Kidney (tissue), 14 donors: ENCODE measurements around the gene MSANTD1. TPM values are rescaled to one million over a fixed set of nuclear protein-coding genes. Genes with fewer than 3 reads are reported as not detected.

Source experiments
- DNase-seq, 5 donors: peaks; one replicate each; pipeline ENCODE4 v3.0.0-alpha.2; 2013 to 2020
- FAIRE-seq: peaks from 2 replicates; lab custom pipeline; 2012; peaks lifted over from hg19 to GRCh38; lab: Jason Lieb, UNC
- H3K27ac ChIP-seq, 2 donors: one replicate each; pipeline ENCODE4 v1.7.0; 2013; ENCODE audit warnings: low read depth in 2 of 2, low read length in 2 of 2, inconsistent platforms in 1 of 2
- H3K27me3 ChIP-seq: one replicate; pipeline ENCODE4 v1.7.1; 2013; ENCODE audit warnings: low read length, inconsistent platforms; ENCODE audit not compliant: control insufficient read depth, insufficient read depth
- H3K36me3 ChIP-seq, 3 donors: one replicate each; pipeline versions ENCODE4 v1.7.0 to v1.7.1; 2013; ENCODE audit warnings: low read length in 3 of 3, control low read depth in 1 of 3, inconsistent platforms in 1 of 3; ENCODE audit not compliant: insufficient read depth in 3 of 3, control insufficient read depth in 2 of 3
- H3K4me1 ChIP-seq, 3 donors: one replicate each; pipeline versions ENCODE4 v1.7.0 to v1.7.1; 2013; ENCODE audit warnings: low read length in 3 of 3, inconsistent platforms in 1 of 3, low read depth in 1 of 3; ENCODE audit not compliant: control insufficient read depth in 2 of 3, insufficient read depth in 2 of 3
- H3K4me3 ChIP-seq, 3 donors: one replicate each; pipeline versions ENCODE4 v1.7.0 to v1.8.1; 2013; ENCODE audit warnings: low read length in 3 of 3, control low read depth in 1 of 3, inconsistent platforms in 1 of 3
- H3K9ac ChIP-seq, 3 donors: one replicate each; pipeline versions ENCODE4 v1.7.0 to v1.7.1; 2013; ENCODE audit warnings: low read length in 3 of 3, control low read depth in 1 of 3, inconsistent platforms in 1 of 3
- H3K9me3 ChIP-seq, 3 donors: one replicate each; pipeline versions ENCODE4 v1.7.0 to v1.7.1; 2013; ENCODE audit warnings: low read length in 3 of 3, control low read depth in 1 of 3, inconsistent platforms in 1 of 3; ENCODE audit not compliant: control insufficient read depth in 2 of 3, insufficient read depth in 1 of 3
- intact Hi-C: fragments of 100-400 bp; cut with DNase I; formaldehyde crosslinking; loops from one replicate; pipeline ENCODE4 v1.11.1; 2022
- polyA plus RNA-seq: library from polyadenylated mRNA; stranded (reverse); fragments of 350-450 nt; fragmentation: Illumina TruSeq; extraction: RNeasy Lipid Tissue Mini Kit (QIAGEN cat#74804); gene quantifications from one replicate; pipeline ENCODE4 v1.2.3, GENCODE V29; 2014; ENCODE audit warnings: low read depth, low replicate concordance; ENCODE audit not compliant: insufficient read depth
- total RNA-seq: library from RNA; stranded (reverse); fragmentation: NEBNext Ultra II Directional; extraction: Animal tissue kit (Norgen Biotek cat#: 25700); gene quantifications from one replicate; pipeline ENCODE4 v1.2.1, GENCODE V29; 2021
- TF ChIP-seq, protein P1 (sequence below): IDR thresholded peaks from 3 replicates; pipeline ENCODE4 v1.5.1; 2012; ENCODE audit warnings: mild to moderate bottlenecking, moderate library complexity, borderline replicate concordance; ENCODE audit not compliant: insufficient read depth; ENCODE audit errors: extremely low read depth
- donor health status: control.
- donor health status: control.
- donor health status: control.
- donor health status: control.
- donor health status: control.
- donor health status: DM: yes; HTN: yes; CAD: no.
- donor health status: Normal renal cell carcinoma (clear cell type).

MSANTD1 gene
- total and polyA plus RNA-seq, 2 donors from 2014 or later = 0.91 TPM; not detected in 1

DNA sequence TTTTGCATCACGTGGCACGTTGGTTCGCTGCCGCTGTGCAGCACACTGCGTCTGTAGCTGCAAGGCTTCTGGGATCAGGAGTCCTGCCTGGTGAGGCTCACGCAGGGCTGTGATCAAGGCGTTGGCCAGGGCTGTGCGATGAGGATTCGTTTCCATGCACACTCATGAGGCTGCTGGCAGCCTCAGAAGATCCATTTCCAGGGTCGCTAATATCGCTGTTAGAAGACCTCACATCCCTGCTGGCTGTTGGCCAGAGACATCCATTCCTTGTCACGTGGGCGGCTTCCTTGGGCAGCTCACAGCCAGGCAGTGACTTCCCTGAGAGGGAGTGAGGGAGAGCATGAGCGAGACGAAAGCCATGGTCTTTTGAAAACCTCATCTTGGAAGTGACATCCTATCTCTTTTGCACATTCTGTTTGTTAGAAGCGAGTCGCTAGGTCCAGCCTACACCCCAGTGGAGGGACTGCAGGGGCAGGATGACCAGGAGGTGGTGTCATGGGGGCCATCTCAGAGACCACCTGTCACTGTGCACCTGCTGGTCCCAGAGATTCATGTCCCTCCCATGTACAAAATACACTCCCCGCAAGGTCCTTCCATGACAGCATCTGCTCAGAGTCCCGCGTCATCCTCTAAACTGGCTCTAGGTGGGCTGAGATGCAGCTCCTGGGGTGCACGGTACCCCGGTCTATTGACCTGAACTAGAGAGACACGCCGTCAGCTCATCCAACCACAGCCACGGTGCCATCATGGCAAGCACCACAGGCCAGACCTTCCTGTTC lies 56.1 kb downstream of the MSANTD1 start:
- H3K4me1 ChIP-seq = peaks cover 0 to 19% (median 12%) of the 10 kb centered on the region in 3 donors
- H3K36me3 ChIP-seq = no peaks in the 10 kb centered on the region
- peak; percentile 56 to 87 (median 71) for DNase-seq
- TF ChIP-seq, protein P1, sequence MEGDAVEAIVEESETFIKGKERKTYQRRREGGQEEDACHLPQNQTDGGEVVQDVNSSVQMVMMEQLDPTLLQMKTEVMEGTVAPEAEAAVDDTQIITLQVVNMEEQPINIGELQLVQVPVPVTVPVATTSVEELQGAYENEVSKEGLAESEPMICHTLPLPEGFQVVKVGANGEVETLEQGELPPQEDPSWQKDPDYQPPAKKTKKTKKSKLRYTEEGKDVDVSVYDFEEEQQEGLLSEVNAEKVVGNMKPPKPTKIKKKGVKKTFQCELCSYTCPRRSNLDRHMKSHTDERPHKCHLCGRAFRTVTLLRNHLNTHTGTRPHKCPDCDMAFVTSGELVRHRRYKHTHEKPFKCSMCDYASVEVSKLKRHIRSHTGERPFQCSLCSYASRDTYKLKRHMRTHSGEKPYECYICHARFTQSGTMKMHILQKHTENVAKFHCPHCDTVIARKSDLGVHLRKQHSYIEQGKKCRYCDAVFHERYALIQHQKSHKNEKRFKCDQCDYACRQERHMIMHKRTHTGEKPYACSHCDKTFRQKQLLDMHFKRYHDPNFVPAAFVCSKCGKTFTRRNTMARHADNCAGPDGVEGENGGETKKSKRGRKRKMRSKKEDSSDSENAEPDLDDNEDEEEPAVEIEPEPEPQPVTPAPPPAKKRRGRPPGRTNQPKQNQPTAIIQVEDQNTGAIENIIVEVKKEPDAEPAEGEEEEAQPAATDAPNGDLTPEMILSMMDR = no peak
- H3K9me3 ChIP-seq = no peaks in the 10 kb centered on the region
- no peak overlapping the region for H3K27ac ChIP-seq
- peak overlapping the region in 1 of 3 donors; percentile 14 for H3K9ac ChIP-seq
- peak overlapping the region in 2 of 3 donors; percentile 28 to 37 for H3K4me3 ChIP-seq
- no peak for FAIRE-seq
- no peaks in the 10 kb centered on the region for H3K27me3 ChIP-seq
- intact Hi-C loops = no loop called here

DNA sequence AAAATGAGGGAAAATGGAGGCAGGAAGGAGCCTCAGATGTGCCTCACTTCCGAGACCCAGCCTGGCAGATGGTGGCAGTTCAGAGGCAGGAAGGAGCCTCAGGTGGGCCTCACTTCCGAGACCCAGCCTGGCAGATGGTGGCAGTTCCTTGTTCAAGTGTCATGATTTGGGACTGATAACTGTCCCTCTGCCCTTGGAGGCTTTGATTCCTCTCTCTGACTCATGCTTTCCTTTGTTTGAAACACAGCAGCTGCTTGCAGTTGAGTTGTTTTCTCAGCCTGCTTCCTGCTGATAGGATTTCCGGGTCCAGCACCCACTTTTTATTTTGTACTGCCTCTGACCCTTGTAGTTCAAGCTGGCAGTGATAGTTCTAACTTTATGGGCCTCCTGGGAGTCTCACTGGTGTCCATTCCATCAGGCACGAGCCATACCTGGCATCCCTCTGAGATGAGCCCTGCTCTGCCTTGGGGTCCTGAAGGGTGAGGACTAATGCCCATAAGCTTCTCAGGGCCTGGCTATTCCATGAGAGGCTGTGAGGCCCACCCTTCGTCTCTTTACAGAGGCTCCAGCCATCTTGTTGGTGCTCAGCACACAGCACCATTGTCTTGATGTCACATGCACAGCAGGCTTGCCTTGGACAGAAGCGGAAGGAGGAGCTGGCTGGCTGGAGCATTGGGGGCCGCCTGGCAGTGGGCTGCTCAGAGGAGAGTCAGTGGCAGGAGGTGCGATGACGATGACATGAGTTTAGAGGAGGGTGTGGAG lies 56.8 kb downstream of the MSANTD1 start:
- Histone ChIP-seq H3K27me3 (no peaks in the 10 kb centered on the region), H3K4me1 (peaks cover 0 to 19% (median 12%) of the 10 kb centered on the region in 3 donors), H3K36me3 (no peaks in the 10 kb centered on the region), H3K27ac (no peak overlapping the region), H3K9ac (no peak overlapping the region), H3K9me3 (no peaks in the 10 kb centered on the region), H3K4me3 (no peak overlapping the region)
- DNase-seq (peak in 3 of 5 donors; percentile 30 to 45 (median 37)), FAIRE-seq (no peak)
- intact Hi-C loops = no loop called here
- TF ChIP-seq, protein P1 = no peak

Other genes starting within 250 kb of the MSANTD1 start
- not detected for gene HTT-AS, start 174.6 kb upstream of the MSANTD1 start, total RNA-seq
- gene HTT-AS, start 174.6 kb upstream of the MSANTD1 start, polyA plus RNA-seq = not detected
- gene HTT, start 174.5 kb upstream of the MSANTD1 start, total RNA-seq = 64.0 TPM
- 7.2 TPM for gene HTT, start 174.5 kb upstream of the MSANTD1 start, polyA plus RNA-seq
- gene RGS12, start 43.9 kb downstream of the MSANTD1 start, total RNA-seq = 35.5 TPM
- gene RGS12, start 43.9 kb downstream of the MSANTD1 start, polyA plus RNA-seq = 18.0 TPM
- gene HGFAC, start 192.8 kb downstream of the MSANTD1 start, total RNA-seq = 1.6 TPM
- 0.86 TPM for gene HGFAC, start 192.8 kb downstream of the MSANTD1 start, polyA plus RNA-seq
- 7.0 TPM for gene DOK7, start 214.1 kb downstream of the MSANTD1 start, total RNA-seq
- 1.2 TPM for gene DOK7, start 214.1 kb downstream of the MSANTD1 start, polyA plus RNA-seq